Measurements from ENCODE around the gene EGFR.

Gene EGFR

DNA sequence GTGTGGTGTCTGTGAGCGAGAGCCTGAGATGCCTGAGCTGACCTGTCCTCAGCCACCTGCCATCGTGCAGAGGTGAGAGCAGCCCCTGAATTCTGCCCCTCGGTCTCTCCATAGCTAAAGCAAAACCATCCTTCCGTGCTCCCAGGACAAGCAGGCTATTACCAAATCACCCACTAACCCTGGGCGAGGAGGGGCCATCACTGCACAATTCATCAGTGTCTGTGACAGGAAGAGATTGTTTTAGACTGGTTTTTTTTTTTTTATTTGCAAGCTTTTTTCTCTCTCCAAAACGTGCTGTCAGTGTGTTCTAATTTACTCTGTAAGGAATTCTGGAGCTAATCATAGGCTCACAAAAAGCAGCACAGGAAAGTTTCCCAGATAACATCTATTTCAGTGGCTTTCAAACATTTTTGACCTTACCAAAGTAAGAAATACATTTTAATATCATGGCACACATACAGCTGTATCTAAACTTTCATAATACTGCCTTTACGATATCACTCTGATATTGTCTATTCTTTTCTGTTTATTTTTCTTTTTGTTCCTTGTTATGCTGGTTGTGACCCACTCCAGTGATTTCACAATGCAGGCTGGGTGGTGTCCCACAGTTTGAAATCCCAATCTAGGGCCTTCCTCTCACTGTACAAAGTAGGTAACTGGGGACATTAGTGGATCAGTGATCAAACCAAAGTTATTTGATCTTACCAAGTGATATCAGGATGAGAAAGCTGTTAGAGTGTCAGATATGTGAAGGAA, 62.8 kb downstream of the EGFR start:
- no peak for DNase-seq (ENCODE audit: low read depth in 2 of 2)

DNA sequence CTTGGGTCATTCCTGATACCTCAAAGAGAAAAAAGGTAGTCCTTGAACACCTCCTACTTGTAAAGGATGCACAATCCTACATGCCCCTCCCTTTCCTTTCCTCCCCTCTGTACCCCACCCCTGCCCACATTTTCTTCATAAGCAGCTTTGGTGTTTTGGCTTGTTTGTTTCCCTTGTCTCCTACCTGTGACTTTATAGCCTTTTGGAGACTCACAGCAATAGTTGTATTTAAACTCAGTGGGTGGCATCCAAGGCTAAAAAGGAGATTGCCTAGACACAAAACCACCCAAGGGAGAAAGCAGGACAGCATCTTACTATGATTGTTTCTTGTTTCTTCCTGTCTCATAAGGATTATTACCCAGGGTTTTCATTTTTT, 63.4 kb downstream of the EGFR start:
- no peak for DNase-seq (ENCODE audit: low read depth in 2 of 2)

DNA sequence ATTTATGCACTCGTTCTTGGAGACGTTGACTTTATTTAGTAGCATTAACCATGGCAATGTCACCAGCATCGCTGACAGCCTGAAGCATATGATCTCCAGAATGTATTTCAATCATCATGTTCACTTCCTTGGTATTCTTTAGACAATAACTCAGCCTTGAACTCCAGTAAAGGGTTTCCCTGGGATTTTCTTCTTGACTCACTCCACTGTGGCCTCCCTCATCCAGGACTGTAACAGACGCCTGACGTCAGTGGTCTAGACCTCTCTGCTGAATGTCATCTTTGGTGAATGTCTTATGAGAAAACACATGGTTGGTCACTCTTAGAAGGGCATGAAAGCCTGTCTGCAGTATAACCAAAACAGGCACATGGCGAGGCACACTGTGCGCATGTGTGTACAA, 64.4 kb downstream of the EGFR start:
- no peak for DNase-seq (ENCODE audit: low read depth in 2 of 2)

DNA sequence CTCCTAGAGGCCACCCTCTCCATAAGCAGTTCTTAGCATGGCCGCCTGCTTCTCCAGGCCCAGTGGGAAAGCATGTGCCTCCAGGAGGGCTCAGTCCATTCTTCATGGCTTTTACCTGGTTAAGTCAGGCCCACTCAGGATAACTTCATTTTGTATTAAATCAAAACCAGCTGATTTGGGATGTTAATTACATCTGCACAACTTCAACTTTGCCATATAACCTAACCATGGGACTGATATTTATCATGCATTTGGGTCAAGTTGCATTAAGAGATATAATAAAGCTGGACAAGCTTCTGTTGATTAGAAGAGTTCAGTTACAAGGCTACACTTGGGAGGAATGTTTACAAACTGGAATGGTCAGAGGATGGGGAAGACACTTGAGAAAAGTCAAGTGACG, 65.5 kb downstream of the EGFR start:
- DNase-seq (ENCODE audit: low read depth in 2 of 2) = no peak

DNA sequence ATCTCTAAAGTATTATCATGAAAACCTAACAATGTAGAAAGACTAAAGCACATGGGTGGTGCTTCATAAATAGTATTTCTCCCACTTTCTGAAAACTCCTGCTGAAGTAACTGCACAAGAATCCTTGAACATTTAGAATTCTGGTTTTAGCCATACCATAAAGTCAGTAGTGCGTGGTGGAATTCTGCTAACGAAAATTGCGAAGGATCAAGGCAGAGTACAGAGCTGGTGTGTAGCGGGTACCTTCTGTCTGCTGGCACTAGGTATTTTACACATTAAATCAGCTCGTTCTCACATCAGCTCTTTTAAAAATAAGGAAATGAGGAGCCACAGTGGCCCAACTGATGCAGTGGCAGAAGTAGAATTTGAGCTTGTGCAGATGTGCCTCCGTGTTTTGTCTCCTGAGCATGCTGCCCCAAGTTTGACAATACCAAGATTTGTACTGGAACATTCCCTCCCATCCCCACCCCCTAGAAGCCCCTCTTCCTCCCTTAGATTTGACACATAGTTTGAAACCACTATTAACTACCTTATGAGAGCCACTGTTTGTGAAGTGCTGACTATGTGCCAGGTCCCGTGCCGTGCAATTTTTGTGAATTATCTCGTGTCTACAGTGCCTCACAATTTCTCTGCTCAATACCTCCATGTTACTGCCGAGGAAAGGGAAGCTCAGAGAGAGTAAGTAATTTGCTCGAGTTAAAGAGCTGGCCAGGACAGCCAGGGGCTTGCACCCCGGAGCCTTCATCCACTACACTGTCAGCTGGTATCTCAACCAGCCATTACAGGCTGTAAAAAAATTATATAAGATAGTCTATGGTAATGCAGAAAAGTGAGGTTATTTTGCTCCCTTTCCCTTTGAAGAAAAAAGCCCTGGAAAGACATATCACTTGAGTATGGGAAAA, 66.9 kb downstream of the EGFR start:
- DNase-seq (ENCODE audit: low read depth in 2 of 2) = no peak

DNA sequence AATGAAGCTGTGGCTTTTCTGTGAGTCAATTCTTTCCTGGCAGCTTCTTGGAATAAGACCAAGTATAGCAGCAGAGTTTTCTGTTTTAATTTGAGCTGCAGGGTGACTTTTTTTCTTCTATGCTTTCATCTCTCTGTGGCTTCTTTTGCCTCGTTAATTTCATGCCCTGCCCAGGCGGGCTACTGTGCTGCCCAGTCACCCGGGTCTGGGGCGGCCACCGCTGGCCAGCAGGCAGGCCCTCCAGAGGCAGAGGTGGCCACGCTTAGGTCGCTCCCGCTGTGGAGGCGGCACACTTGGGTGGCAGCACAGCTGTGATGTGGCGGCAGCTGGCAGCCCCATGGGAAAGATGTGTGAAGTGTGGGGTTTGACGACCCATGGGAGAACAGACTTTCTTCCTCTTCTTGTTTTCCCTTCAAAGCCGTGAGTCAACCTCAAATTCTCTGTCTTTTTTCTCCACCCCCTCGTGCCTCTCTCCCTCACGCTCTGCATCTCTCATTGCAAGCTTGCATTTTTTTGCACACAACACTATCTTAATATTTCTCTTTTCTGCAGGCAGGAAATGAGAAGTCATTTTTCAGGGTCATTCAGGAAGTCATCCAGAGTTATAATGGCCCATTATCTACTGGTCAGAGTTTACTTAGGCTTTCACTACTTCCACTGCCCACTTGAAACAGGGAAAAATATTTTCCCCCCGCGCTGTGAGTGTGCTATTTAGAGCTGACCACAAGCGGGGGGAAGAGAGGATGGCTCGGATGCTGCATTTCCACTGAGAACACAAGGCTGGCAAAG, 67.8 kb downstream of the EGFR start:
- DNase-seq (ENCODE audit: low read depth in 2 of 2) = peak; percentile 75 to 77

DNA sequence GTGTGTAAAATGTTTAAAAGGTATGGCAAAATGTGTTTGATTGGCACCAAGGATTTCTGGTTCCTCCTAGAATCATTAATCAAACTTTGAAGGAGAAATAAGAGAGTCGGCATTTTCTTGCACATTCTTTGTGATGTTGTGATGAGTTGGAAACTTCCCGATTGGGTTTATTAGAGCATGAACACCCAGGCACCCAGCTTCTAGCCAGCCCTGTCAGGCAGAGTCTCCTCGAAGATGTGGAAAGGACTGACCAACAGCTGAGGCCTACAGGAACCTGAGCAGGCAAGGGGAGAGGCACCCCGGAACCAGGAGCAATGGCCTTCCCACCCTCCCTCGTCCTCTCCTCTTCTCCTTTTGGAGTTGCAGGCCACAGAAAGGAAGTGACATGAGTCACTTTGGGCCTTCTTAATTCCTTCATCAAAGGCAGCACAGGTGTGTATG, 68.7 kb downstream of the EGFR start:
- no peak for DNase-seq (ENCODE audit: low read depth in 2 of 2)

DNA sequence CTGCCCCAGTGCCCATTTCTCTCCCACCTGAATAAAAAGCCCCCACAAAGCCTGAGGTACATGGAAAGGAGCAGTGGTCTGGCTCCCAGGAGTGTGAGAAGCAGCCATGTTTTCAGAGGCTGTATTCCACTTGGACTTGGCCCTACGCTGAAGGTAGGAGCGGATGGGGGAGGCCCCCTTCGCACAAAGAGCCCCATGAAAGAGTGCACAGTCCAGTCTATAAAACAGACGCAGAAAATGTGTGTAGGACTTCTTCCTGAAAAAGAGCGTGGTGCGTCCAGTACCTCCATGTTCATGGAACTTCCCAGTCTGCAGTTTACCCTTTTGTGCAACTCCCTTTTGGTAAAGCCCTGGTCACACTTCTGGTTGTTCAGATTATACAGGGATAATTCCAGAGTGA, 69.3 kb downstream of the EGFR start:
- no peak for DNase-seq (ENCODE audit: low read depth in 2 of 2)

DNA sequence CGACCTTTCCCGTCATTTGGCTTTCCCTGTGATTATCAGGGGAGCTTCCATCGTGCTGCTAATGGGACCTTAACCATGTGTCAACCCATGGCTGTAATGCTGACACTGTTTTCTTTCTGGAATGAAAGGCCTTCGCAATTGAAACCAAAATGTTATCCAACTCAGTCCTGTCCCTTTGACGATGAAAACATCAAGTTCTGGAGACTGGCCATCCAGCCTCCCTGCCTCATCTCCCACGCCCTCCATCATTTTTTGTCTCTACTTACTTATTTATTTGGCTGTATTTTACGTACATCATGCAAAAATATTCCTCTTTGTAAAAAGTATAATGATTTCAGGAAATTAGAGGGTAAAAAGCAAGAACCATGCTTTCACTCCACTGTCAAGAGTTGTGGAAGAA, 69.8 kb downstream of the EGFR start:
- no peak for DNase-seq (ENCODE audit: low read depth in 2 of 2)

DNA sequence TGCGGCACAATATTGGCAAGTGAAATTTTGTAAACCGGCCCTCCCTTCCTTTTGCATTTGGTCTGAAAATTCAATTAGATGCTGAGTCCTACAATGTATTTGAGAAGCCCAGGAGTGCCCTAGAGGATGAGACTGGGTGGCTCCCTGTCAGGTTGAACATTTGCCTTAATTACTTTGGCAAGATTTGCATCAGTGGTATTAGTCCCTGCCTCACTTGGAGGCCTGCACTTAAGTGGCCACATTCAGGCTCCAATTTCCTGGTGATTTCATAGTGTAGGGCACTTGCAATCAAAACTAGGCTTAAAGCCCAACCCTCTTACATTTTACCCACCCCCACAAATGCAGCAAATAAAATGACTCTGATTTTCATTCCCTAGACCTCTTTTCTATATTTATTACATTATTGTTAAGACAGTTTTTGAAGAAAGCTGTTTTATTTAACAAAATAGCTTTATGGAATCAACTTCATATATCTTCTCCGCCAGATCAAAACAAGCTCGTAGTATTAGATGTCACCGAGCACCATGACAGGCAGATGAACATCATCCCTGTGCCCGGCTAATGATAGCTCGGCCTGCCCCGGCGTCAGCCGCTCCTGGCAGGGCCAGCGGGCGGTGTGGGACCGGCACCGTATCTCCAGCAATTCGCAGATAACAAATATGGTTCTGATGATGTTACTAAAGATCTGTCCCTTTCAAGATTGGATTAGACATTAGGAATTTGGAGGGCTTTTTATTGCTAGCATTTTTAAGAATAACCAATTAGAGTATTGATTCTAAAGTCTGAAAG, 73.6 kb downstream of the EGFR start:
- DNase-seq (ENCODE audit: low read depth in 2 of 2) = no peak

DNA sequence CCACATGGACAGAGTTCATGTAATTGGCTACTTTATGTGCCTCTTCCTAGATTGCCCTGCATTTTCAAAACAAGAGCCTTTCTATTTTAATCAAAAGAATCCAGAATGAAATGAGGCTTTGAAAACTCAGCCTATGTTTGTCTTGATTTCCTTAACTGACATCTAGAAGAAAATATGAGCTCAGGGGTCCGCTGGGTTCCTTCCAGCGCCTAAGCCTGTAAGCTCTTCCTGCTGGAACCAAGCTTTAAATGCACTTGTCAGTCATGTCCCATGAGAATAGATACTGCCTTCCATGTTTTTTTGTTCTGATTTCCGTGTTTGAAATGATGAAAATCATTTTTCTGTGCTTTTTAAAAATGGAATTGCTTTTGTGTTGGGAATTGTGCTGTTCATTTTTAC, 74.2 kb downstream of the EGFR start:
- DNase-seq (ENCODE audit: low read depth in 2 of 2) = no peak

DNA sequence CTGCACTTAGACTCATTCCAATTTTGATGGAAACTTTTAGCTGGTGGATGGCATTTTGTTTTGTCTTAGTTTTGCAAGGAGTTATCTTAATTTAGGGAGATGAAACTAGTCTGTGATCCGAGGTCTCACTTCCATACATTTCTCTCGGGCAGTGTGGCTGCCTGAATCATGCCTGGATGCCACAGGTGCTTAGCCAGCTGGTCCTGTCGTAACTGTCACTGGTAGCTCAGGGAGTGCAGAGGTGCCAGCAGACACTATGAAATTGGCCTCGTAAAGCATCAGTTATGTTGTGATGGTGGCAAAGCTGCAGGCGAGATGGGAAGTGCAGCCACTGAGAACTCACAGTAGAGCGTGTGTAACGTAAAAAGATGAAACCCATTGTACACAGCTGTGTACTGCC, 74.9 kb downstream of the EGFR start:
- DNase-seq (ENCODE audit: low read depth in 2 of 2) = no peak

DNA sequence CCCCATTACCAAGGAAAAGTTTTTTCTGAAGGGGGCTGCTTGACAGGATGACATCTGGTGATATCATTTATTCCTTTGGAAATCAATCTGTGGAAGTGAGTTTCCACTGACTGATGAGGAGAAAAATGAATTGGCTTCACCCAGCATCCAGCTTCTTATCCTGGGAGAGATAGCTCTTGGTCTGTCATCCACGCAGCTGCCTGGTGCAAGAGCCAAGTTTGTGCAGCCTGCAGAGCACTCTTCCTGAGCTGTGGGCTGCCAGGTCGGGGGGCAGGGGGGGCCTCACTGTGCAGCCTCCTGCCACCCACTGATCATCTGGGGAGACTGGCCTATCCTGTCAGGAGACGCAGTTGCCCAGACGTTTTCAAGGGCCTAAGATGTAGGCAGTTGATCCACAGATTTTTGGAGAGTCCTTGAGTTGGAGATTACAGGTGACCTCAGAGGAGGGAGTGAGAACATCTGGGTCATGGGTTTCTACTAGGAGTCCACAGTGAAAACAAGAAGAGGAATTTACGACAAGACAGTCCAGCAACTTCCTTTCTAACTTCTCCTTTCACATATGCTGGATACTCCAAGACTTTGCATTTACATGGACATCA, 75.4 kb downstream of the EGFR start:
- no peak for DNase-seq (ENCODE audit: low read depth in 2 of 2)

DNA sequence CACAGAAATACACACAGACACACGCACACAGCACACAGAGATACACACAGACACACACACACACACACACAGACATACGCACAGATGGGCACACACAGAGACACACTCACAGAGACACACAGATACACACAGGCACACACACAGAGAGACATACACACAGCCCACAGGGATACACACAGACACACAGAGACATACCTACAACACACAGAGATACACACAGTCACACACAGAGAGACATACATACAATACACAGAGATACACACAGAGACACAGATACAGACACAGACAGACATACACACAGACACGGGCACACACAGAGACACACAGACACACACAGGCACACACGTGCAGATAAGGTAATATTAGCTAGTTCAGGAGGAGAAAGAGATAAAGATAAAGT, 76.9 kb downstream of the EGFR start:
- no peak for DNase-seq (ENCODE audit: low read depth in 2 of 2)

DNA sequence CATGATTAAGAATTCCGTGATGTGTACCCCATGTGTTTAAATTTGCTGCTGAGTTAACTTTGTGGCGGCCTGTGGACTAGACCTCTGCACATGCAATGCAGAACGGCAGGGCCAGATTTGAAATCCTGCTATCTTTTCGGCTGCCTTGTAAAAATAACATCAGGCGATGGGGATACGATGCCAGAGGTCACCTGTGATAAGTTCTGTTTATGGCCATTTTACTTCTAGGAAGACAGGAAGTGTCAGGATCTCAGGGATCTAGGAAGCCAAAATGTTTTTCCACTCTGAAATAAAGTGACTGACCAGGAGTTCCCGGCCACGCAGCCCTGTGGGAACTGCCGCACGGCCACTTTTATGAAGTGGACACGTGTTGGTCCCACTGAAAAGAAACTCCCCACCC, 77.5 kb downstream of the EGFR start:
- DNase-seq (ENCODE audit: low read depth in 2 of 2) = no peak

DNA sequence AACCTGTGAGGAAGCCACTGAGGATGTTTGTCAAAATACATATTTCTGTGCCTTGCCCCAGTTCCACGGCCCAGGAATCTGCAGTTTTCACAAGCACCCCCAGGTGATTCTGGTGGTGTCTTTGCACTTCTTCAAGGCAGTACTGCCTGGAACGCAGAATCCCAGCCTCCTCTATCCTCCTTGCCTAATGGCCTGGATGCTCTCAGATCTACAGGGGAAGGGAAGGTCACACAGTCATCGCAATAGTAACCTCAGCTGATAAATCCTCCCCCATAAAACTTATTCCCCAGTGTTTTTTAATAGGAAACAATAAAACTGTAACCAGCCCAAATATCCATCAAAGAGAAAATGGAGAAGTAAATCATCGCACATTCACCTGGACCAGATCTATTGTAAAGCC, 78.3 kb downstream of the EGFR start:
- DNase-seq (ENCODE audit: low read depth in 2 of 2) = no peak

DNA sequence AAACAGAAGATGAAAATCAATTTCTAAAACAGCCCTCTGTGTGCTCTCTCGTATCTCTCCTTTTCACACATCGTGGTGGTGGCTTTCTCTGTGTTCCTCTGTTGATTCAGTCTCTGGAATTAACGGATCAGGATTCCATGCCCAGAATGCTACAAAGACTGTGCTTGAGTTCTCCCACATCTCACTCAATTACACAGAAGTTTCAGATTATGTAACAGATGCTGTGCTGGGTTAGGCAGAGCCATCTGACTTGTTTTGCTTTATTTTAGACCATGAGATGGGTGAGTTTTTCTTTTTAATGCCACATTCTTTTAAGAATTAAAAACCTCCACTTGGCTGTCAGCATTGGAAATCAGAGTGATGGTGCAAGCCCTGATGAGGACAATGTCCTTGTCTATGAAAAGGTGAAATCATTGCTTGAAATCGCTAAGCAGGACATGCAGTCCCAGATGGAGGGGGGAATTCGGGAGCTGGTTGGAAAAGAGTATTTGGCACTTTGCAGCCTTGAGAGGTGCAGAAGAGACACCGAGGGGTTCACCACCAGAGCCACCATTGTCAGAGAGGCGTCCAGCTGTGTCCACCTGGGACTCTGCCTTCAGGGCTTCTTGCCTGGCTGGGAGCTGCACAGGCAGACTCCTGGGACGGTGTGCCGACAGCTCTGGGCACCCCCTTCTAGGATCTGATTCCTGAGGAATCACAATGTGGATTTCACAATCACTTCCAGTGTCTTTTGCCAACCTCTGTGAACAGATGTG, 80.4 kb downstream of the EGFR start:
- no peak for DNase-seq (ENCODE audit: low read depth in 2 of 2)

DNA sequence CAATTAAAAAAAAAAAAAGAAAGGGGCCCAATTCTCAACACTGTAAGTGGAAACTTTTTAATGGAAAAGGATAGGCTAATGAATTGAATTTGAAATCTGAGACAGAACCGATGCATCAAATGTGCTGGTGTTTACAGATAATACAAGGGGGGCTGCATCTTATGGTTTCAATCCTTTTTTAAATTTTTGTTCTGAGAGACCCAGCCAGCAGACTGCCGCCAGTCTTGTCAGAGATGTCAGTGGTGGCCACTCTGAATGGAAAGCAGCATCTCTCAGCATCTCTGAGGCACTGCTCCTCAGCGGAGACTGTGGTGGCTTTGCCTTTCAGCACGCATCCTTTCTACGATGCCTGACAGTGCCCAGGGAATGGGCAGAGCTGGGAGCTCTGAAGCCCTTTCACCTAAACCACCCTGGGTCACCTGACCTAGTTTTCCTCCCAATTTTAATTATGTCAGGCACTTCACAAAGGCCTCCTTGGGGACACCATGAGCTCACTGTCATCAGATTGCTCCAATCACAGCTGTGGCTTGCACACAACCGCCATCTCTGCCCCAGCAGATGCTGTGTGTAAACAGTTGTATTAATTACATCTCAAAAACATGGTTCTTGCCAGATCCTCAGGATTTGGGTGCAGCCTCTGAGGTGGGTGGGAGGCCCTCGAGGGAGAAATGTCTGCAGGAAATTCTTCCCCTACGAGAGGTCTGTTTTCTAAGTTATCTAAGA, 81.2 kb downstream of the EGFR start:
- no peak for DNase-seq (ENCODE audit: low read depth in 2 of 2)

DNA sequence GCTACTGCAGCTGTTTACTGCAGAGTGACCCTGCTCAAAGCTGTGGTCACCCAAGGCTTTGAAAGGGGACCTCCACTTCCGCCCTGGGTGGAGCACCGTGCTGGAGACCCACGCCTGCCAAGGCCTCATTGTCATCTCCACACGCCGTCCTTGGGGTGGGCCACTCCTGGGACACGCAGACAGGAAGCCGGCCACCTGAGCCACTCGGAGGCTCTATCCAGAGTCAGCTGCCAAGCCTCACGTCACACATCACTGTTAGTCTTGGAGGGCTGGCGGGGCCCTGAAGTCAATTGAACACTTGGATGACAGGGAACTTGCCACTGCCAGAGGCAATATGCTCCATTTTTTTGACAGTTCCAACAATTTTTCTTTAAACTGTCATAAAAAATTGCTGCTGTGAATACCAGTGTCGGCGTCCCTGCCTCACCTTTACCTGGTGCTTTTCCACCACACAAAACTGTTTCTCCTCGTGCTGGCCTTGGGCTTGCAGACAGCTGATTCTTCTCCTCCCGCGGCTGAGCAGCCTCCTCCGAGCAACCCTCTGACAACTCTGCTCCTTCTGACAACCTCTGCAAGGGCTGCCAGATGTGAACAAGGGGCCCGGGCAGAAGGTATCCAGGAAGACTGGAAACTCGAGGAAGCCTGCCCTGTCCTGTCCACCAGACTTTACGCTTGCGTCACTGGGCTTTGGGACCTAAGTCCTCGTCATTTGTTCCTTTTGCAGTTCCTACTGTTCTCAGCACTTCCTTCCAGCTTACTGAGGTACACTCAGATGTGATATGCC, 81.9 kb downstream of the EGFR start:
- DNase-seq (ENCODE audit: low read depth in 2 of 2) = no peak
